GM12878 (cell line): ENCODE data around the gene AFAP1. TPM values are rescaled to one million over a fixed set of nuclear protein-coding genes. Genes with fewer than 3 reads are reported as not detected.

Experiments
- ATAC-seq: fragments of 200-7000 bp; cut with Tn5 transposase; 3 replicates; pipeline ENCODE4 v1.9.1; 2020; ENCODE audit warnings: mild to moderate bottlenecking, moderate library complexity
- BruUV-seq: library from RNA; stranded (reverse); fragments of 400-500 nt; replicated peaks from 2 replicates; lab custom pipeline; 2021; lab: Mats Ljungman, UMichigan
- CTCF ChIA-PET: fragments of 300-600 bp; sonication (Branson Sonifier 250); formaldehyde crosslinking; extraction: SDS; loops from one replicate; lab custom pipeline; 2021; ENCODE audit warnings: inconsistent platforms; lab: Yijun Ruan, JAX
- POLR2A ChIA-PET: fragments of 350-600 bp; formaldehyde crosslinking; extraction: SDS; loops from one replicate; lab custom pipeline; 2021; ENCODE audit warnings: inconsistent platforms; lab: Charles Lee
- RAD21 ChIA-PET: fragments of 300-600 bp; sonication (Branson Sonifier 250); formaldehyde crosslinking; loops from one replicate; lab custom pipeline; 2023; ENCODE audit warnings: antibody characterized with exemption; ENCODE audit not compliant: unreplicated experiment; lab: Charles Lee
- SMC1A ChIA-PET: fragments of 300-600 bp; sonication (Branson Sonifier 250); formaldehyde crosslinking; loops from one replicate; lab custom pipeline; 2023; ENCODE audit not compliant: unreplicated experiment, uncharacterized antibody; lab: Charles Lee
- DNase-seq: peaks from one replicate; pipeline ENCODE4 v3.0.0-alpha.2; 2011; ENCODE audit warnings: low read depth, low spot score
- FAIRE-seq: peaks from 3 replicates; lab custom pipeline; 2011; peaks lifted over from hg19 to GRCh38; lab: Jason Lieb, UNC
- H2AFZ ChIP-seq: 2 replicates; pipeline ENCODE4 v1.6.0; 2011; ENCODE audit warnings: low read depth, low read length, control low read depth; ENCODE audit not compliant: control insufficient read depth
- H3K27ac ChIP-seq: 2 replicates; pipeline ENCODE4 v1.5.1; 2011; ENCODE audit warnings: control low read depth; ENCODE audit not compliant: control insufficient read depth, insufficient read depth
- H3K27me3 ChIP-seq, 2 experiments: replicated peaks in 1 of 2; 2 replicates each; pipeline versions ENCODE4 v1.6.0 to v1.6.1; 2011; ENCODE audit warnings: low read length in 1 of 2; ENCODE audit not compliant: control insufficient read depth in 2 of 2, insufficient read depth in 2 of 2
- H3K36me3 ChIP-seq, 2 experiments: 2 replicates each; pipeline ENCODE4 v1.5.1; 2011; ENCODE audit warnings: low read length in 1 of 2; ENCODE audit not compliant: control insufficient read depth in 2 of 2, insufficient read depth in 2 of 2
- H3K4me1 ChIP-seq: 2 replicates; pipeline ENCODE4 v1.6.1; 2011; ENCODE audit warnings: mild to moderate bottlenecking, low read length, moderate library complexity, mixed read lengths; ENCODE audit not compliant: control insufficient read depth, insufficient read depth
- H3K4me2 ChIP-seq: 2 replicates; pipeline ENCODE4 v1.6.0; 2011; ENCODE audit warnings: control low read depth; ENCODE audit not compliant: control insufficient read depth, insufficient read depth
- H3K4me3 ChIP-seq: fragments of 200-600 bp; sonication (generic); 2 replicates; pipeline ENCODE4 v1.5.1; 2016
- H3K79me2 ChIP-seq: 2 replicates; pipeline ENCODE4 v1.6.0; 2011; ENCODE audit warnings: low read length; ENCODE audit not compliant: control insufficient read depth, insufficient read depth
- H3K9ac ChIP-seq: 2 replicates; pipeline ENCODE4 v1.8.0; 2011; ENCODE audit warnings: low read length, control low read depth, mixed read lengths; ENCODE audit not compliant: control insufficient read depth, insufficient read depth
- H3K9me3 ChIP-seq: replicated peaks from 3 replicates; pipeline ENCODE4 v1.5.1; 2011; ENCODE audit warnings: mild to moderate bottlenecking, low read length; ENCODE audit not compliant: control insufficient read depth, insufficient read depth
- H4K20me1 ChIP-seq: 2 replicates; pipeline ENCODE4 v1.6.0; 2011; ENCODE audit not compliant: control insufficient read depth, insufficient read depth
- ATF3 ChIP-seq: IDR thresholded peaks from 2 replicates; pipeline ENCODE4 v1.6.1; 2011; ENCODE audit warnings: low read depth, mild to moderate bottlenecking, low read length, moderate library complexity, borderline replicate concordance; ENCODE audit errors: extremely low read depth
- ETV6 ChIP-seq, 2 experiments: fragments of 450-650 bp in 1 of 2; IDR thresholded peaks in 1 of 2; conservative IDR thresholded peaks in 1 of 2; 2 replicates each; pipeline ENCODE4 v1.6.1; 2014; ENCODE audit warnings: antibody characterized with exemption in 1 of 2, borderline replicate concordance in 1 of 2, low read depth in 1 of 2, mild to moderate bottlenecking in 1 of 2, moderate library complexity in 1 of 2
- FOS ChIP-seq: IDR thresholded peaks from 3 replicates; pipeline ENCODE4 v1.6.1; 2011; ENCODE audit warnings: borderline replicate concordance; ENCODE audit not compliant: insufficient read length; ENCODE audit errors: extremely low read depth
- NFYB ChIP-seq: IDR thresholded peaks from 2 replicates; pipeline ENCODE4 v1.6.1; 2011; ENCODE audit warnings: low read depth, mild to moderate bottlenecking, low read length, improper control_type of control experiment, moderate library complexity; ENCODE audit not compliant: insufficient read depth
- RUNX3 ChIP-seq: IDR thresholded peaks from 2 replicates; pipeline ENCODE4 v1.6.1; 2012; ENCODE audit warnings: low read length, inconsistent platforms
- SMARCA5 ChIP-seq: fragments of 450-650 bp; IDR thresholded peaks from 2 replicates; pipeline ENCODE4 v1.6.1; 2017; ENCODE audit warnings: mild to moderate bottlenecking
- SP1 ChIP-seq: IDR thresholded peaks from one replicate; pipeline ENCODE4 v1.6.1; 2011; ENCODE audit warnings: low read depth, low read length
- TCF3 ChIP-seq: IDR thresholded peaks from 2 replicates; pipeline ENCODE4 v1.6.1; 2012; ENCODE audit warnings: low read depth, mild to moderate bottlenecking, low read length, borderline replicate concordance; ENCODE audit not compliant: insufficient read depth
- ZNF207 ChIP-seq: fragments of 450-650 bp; IDR thresholded peaks from 2 replicates; pipeline ENCODE4 v1.6.1; 2014; ENCODE audit warnings: antibody characterized with exemption, mild to moderate bottlenecking, borderline replicate concordance
- WGBS: methylation state at CpG from one replicate; pipeline ENCODE4 v1.1.6; 2016; ENCODE audit warnings: low lambda C conversion rate; ENCODE audit not compliant: insufficient replicate concordance, insufficient coverage; ENCODE audit errors: missing lambda C conversion rate; 5-methylcytosine and 5-hydroxymethylcytosine counted together
- in situ Hi-C: fragments of 300-500 bp; cut with MboI; formaldehyde crosslinking; loops from 9 replicates; pipeline ENCODE4 v1.14.3; 2018; ENCODE audit warnings: mixed read lengths
- intact Hi-C: fragments of 100-400 bp; cut with micrococcal nuclease; formaldehyde crosslinking; loops from one replicate; pipeline ENCODE4 v1.14.2; 2022; ENCODE audit not compliant: unreplicated experiment
- polyA plus RNA-seq, 11 experiments: library from polyadenylated mRNA; depleted of rRNA in 4 of 11; unstranded in 6 of 11; stranded (reverse) in 5 of 11; fragments of >200 nt; fragmentation: Nextera tagmentation in 4 of 11; fragmentation: Illumina TruSeq in 1 of 11; extraction: Ambion mirVana in 4 of 11; extraction: Trizol in 1 of 11; gene quantifications; 1 replicate in 1 of 11; 2 replicates in 10 of 11; pipeline versions ENCODE4 v1.2.1 to v1.2.3, GENCODE V29; 2011 to 2016; ENCODE audit warnings: inconsistent platforms in 2 of 11, missing spikeins in 2 of 11, low read depth in 1 of 11
- total RNA-seq, 4 experiments: library from RNA; depleted of rRNA in 3 of 4; stranded (reverse); fragments of >200 nt in 3 of 4; fragmentation: Illumina TruSeq in 1 of 4; extraction: Trizol in 1 of 4; gene quantifications; 2 replicates each; pipeline versions ENCODE4 v1.2.1 to v1.2.3, GENCODE V29; 2013 to 2021

Gene AFAP1
- total and polyA plus RNA-seq, 10 of the 15 experiments (the other 5 are each of a cell fraction or from before 2014, with no cell fraction given), result 0.02 to 0.23 (median 0.09) TPM; not detected in 1

DNA sequence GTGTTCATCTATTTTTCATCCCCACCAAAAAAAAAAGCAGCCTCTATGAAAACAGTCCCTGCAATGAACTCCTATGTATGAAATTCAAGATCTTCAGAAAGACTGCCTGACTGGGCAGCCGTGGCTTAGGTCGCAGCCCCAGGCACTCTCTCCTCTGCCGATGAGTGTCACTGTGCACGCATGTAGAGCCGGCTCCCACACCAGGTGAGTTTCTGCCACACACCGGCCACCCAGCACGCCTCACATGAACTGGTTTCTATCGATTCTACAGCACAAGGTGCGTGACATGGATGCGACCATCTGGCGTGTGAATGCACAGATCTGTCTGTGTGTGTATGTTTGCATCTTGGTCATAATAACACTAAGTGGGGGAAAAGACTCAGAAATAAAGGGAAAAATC, 140.4 kb downstream of the AFAP1 start (continued):
- TF ChIP-seq ATF3, result no peak
- no peak for TF ChIP-seq ETV6 (conservative IDR thresholded peaks at IDR 0.05 in 1 of 2, IDR thresholded peaks at IDR 0.05 in 1 of 2; ENCODE audit: borderline replicate concordance in 1 of 2, low read depth in 1 of 2)
- no peak for TF ChIP-seq RUNX3
- TF ChIP-seq ZNF207, result no peak
- TF ChIP-seq SMARCA5, result no peak
- TF ChIP-seq, all 136 proteins: peak for 0

DNA sequence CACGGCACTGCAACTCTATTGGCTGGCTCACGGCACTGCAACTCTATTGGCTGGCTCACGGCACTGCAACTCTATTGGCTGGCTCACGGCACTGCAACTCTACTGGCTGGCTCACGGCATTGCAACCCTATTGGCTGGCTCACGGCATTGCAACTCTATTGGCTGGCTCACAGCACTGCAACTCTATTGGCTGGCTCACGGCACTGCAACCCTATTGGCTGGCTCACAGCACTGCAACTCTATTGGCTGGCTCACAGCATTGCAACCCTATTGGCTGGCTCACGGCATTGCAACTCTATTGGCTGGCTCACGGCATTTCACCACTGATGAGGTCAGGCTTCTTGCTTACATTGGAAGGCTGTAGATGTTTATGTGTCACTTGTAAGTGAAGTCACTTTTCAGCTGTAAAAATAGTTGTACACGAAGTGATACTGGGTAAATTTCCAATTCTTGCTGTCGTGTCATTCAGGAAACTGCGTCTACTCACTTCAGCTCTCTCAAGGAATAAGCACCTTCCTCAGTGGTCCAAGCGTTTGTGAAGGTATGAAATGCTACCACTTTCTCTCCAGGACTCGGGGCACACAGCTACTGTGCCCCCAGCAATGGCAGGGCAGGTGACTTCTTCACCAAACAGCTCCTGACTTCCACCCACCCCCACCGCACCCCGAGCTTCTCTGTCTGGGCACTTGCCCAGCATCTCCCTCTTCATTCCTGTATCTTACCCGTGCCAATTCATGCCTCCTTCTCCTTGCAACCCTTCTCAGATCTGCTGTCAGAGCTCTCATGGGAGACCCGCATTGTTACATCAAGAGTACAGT, 141.3 kb downstream of the AFAP1 start:
- TF ChIP-seq SP1 (peak; percentile 52), NFYB (peak; percentile 73), FOS (peak; percentile 1), TCF3 (no peak)
- Histone ChIP-seq H3K79me2 (no peaks in the 10 kb centered on the region), H3K36me3 (no peaks in the 10 kb centered on the region), H3K4me1 (peaks cover 4% of the 10 kb centered on the region; the same call in 1 of the 2 replicates), H3K27ac (no peak overlapping the region), H3K4me3 (no peak overlapping the region), H3K4me2 (no peak overlapping the region), H2AFZ (no peak overlapping the region), H3K27me3 (peaks cover 0 to 3% of the 10 kb centered on the region in 2 experiments; a peak in 1 of 4 replicates), H3K9me3 (no peaks in the 10 kb centered on the region; the same call in 2 of the 3 replicates), H3K9ac (no peak overlapping the region), H4K20me1 (no peaks in the 10 kb centered on the region)
- no TSS peak for BruUV-seq
- ChIA-PET RAD21 (interaction anchor here (0.6 kb wide), 1 partner anchor 12 kb away, joined by 3 read pairs; no protein-coding TSS in a partner anchor), POLR2A (no interaction called here), CTCF (interaction anchor here (1.4 kb wide), 1 partner anchor 36 kb away, joined by 4 read pairs; no protein-coding TSS in a partner anchor), SMC1A (no interaction called here)
- in situ Hi-C loops (no loop called here), intact Hi-C loops (no loop called here)
- WGBS, result 63% methylated on average over 18 of the region's 18 CpGs
- DNase-seq (no peak), FAIRE-seq (no peak), ATAC-seq (no peak)
